Measurements from ENCODE around the gene COX5B.

The COX5B gene

GRCh38 chr2:97695744-97696143, 49.9 kb downstream of the COX5B start:
- no peak for TF ChIP-seq CTCF (IDR thresholded peaks at IDR 0.05)

- peak; percentile 79 for TF ChIP-seq CTCF (IDR thresholded peaks at IDR 0.05)
These were observed 51.7 kb downstream of the COX5B start for GRCh38 chr2:97697252-97698235.
